GM12873 (cell line): ENCODE measurements around the gene FADS3.

ENCODE experiments used
- TF ChIP-seq, protein P1 (sequence below): IDR thresholded peaks from 2 replicates; pipeline ENCODE4 v1.5.1; 2012; ENCODE audit warnings: low read depth, mild to moderate bottlenecking, moderate library complexity, low read length, control low read depth; ENCODE audit not compliant: insufficient read depth; ENCODE audit errors: missing control alignments

FADS3 gene

GRCh38 chr11:61895718-61896059 is 4.3 kb upstream of the FADS3 start:
- TF ChIP-seq, protein P1, sequence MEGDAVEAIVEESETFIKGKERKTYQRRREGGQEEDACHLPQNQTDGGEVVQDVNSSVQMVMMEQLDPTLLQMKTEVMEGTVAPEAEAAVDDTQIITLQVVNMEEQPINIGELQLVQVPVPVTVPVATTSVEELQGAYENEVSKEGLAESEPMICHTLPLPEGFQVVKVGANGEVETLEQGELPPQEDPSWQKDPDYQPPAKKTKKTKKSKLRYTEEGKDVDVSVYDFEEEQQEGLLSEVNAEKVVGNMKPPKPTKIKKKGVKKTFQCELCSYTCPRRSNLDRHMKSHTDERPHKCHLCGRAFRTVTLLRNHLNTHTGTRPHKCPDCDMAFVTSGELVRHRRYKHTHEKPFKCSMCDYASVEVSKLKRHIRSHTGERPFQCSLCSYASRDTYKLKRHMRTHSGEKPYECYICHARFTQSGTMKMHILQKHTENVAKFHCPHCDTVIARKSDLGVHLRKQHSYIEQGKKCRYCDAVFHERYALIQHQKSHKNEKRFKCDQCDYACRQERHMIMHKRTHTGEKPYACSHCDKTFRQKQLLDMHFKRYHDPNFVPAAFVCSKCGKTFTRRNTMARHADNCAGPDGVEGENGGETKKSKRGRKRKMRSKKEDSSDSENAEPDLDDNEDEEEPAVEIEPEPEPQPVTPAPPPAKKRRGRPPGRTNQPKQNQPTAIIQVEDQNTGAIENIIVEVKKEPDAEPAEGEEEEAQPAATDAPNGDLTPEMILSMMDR = no peak

DNA sequence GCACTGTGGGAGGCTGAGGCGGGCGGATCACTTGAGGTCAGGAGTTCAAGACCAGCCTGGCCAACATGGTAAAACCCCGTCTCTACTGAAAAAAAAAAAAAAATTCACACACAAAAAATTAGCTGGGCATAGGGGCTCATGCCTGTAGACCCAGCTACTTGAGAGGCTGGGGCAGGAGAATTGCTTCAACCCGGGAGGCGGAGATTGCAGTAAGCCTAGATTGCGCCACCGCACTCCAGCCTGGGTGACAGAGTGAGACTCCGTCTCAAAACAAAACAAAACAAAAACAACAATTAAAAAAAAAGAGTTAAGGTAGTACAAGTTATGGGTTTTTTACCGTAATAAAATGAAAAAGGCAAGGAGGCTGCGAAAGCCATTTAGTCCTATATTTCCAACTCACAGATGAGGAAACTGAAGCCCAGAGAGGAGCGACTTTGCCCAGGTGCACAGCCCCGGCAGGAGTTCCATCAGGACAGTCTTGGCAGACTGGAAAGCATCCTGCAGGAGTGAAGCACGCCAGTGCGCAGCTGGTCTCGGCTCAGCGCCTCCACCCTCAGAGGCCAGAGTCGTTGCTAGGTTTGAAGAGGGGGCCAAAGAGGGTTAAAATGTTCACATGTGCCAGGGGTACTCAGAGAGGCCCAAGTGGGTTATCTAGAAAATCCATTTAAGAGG is 3.8 kb upstream of the FADS3 start:
- TF ChIP-seq, protein P1 = no peak

DNA sequence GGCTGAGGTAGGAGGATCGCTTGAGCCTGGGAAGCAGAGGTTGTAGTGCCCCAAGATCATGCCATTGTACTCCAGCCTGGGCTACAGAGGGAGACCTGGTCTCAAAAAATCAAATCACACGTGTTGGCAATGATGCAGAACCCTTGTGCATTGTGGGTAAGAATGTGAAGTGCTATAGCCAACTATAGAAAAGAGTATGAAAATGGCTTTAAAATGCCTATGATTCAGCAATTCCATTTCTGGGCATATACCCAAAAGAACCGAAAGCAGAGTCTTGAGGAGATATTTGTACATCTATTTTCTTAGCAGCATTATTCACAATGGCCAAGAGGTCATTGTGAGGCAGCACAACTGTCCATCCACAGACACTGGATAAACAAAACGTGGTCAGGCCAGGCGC is 2.6 kb upstream of the FADS3 start:
- TF ChIP-seq, protein P1 = no peak

- TF ChIP-seq, protein P1 = peak; percentile 22
Measured at GRCh38 chr11:61892085-61892370, 683 bp upstream of the FADS3 start.

- TF ChIP-seq, protein P1 = no peak
Measured at GRCh38 chr11:61890529-61891330, 615 bp downstream of the FADS3 start.

DNA sequence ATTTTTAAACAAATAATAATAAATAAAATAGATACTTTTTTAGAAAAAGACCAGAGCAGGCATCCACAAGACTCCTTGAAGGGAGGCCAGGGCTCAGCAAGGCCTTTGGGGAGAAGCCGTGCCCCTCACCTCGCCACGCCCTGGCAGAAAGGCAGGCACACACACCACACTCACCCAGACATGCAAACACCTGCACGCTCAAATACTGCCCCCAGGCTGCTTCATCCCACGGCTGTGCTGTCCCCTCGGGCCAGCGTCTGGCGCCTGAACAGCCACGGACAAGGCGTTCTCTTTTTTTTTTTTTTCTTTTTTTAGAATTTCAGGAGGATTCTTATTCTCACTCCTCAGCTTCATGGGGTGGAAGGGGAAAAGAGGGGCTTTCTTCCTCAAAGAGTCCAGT is 1.5 kb downstream of the FADS3 start:
- TF ChIP-seq, protein P1 = no peak

GRCh38 chr11:61888590-61888989 is 2.8 kb downstream of the FADS3 start:
- TF ChIP-seq, protein P1 = no peak
